DND-41 (cell line): ENCODE results near the gene FLNB.

Experiments
- EZH2 ChIP-seq: IDR thresholded peaks from 3 replicates; pipeline ENCODE4 v1.6.1; 2012; ENCODE audit warnings: borderline replicate concordance, low read depth, mild to moderate bottlenecking, moderate library complexity, low read length, inconsistent platforms; ENCODE audit not compliant: severe bottlenecking
- TF ChIP-seq, protein P1 (sequence below): IDR thresholded peaks from 2 replicates; pipeline ENCODE4 v1.5.1; 2012; ENCODE audit warnings: borderline replicate concordance, low read length, moderate library complexity, mild to moderate bottlenecking; ENCODE audit not compliant: poor library complexity, severe bottlenecking; ENCODE audit errors: extremely low read depth

DNA sequence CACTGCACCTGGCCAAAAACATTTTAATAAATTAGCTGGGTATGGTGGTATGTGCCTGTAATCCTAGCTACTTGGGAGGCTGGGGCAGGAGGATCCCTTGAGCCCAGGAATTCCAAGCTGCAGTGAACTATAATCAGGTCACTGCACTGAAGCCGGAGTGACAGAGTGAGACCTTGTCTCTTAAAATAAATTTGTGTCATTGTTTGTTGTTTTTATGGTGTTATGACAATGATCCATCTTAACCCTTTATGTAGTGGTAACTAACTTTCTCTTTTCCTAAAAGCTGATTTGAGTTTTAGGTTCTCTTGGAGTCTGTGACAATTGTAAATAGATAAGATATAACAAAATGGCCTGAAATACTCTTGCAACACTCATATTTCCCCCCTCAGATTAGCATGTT lies 20.7 kb downstream of the FLNB start:
- TF ChIP-seq, protein P1, sequence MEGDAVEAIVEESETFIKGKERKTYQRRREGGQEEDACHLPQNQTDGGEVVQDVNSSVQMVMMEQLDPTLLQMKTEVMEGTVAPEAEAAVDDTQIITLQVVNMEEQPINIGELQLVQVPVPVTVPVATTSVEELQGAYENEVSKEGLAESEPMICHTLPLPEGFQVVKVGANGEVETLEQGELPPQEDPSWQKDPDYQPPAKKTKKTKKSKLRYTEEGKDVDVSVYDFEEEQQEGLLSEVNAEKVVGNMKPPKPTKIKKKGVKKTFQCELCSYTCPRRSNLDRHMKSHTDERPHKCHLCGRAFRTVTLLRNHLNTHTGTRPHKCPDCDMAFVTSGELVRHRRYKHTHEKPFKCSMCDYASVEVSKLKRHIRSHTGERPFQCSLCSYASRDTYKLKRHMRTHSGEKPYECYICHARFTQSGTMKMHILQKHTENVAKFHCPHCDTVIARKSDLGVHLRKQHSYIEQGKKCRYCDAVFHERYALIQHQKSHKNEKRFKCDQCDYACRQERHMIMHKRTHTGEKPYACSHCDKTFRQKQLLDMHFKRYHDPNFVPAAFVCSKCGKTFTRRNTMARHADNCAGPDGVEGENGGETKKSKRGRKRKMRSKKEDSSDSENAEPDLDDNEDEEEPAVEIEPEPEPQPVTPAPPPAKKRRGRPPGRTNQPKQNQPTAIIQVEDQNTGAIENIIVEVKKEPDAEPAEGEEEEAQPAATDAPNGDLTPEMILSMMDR, result no peak
- no peak for TF ChIP-seq EZH2
